Mesendoderm (in vitro differentiated cells): Measurements from ENCODE around the gene MAMDC4.

Experiments
- DNase-seq: peaks from one replicate; pipeline ENCODE4 v3.0.0; 2013
- H2AK5ac ChIP-seq: 2 replicates; pipeline ENCODE4 v1.6.1; 2013; ENCODE audit warnings: low read length, inconsistent platforms
- H2BK120ac ChIP-seq: 2 replicates; pipeline ENCODE4 v1.6.1; 2013; ENCODE audit warnings: low read depth, mild to moderate bottlenecking, low read length, moderate library complexity, mixed read lengths
- H2BK15ac ChIP-seq: replicated peaks from 2 replicates; pipeline ENCODE4 v1.6.1; 2013; ENCODE audit warnings: low read depth, mild to moderate bottlenecking, moderate library complexity
- H2BK5ac ChIP-seq: 2 replicates; pipeline ENCODE4 v1.6.1; 2013; ENCODE audit warnings: low read length, inconsistent platforms
- H3K18ac ChIP-seq: 2 replicates; pipeline ENCODE4 v1.6.1; 2013; ENCODE audit warnings: mild to moderate bottlenecking, low read length, mixed read lengths
- H3K23ac ChIP-seq: one replicate; pipeline ENCODE4 v1.6.1; 2013; ENCODE audit warnings: low read length
- H3K27ac ChIP-seq: 2 replicates; pipeline ENCODE4 v1.5.1; 2013; ENCODE audit warnings: low read depth, mild to moderate bottlenecking, inconsistent platforms, low read length, moderate library complexity
- H3K27me3 ChIP-seq: 2 replicates; pipeline ENCODE4 v1.6.1; 2013; ENCODE audit warnings: low read length, control low read depth, mild to moderate bottlenecking, inconsistent platforms; ENCODE audit not compliant: insufficient read depth, poor library complexity
- H3K36me3 ChIP-seq: 2 replicates; pipeline ENCODE4 v1.6.1; 2013; ENCODE audit warnings: low read length, inconsistent platforms; ENCODE audit not compliant: control insufficient read depth, insufficient read depth
- H3K4ac ChIP-seq: one replicate; pipeline ENCODE4 v1.6.1; 2013; ENCODE audit warnings: low read depth, mild to moderate bottlenecking, low read length, moderate library complexity
- H3K4me1 ChIP-seq: 2 replicates; pipeline ENCODE4 v1.6.1; 2013; ENCODE audit warnings: low read depth, low read length, inconsistent platforms; ENCODE audit not compliant: control insufficient read depth
- H3K4me2 ChIP-seq: 2 replicates; pipeline ENCODE4 v1.6.1; 2013; ENCODE audit warnings: low read length
- H3K4me3 ChIP-seq: 2 replicates; pipeline ENCODE4 v1.5.1; 2013; ENCODE audit warnings: mild to moderate bottlenecking, low read length
- H3K56ac ChIP-seq: one replicate; pipeline ENCODE4 v1.6.1; 2013; ENCODE audit warnings: low read length
- H3K79me1 ChIP-seq: 2 replicates; pipeline ENCODE4 v1.6.1; 2013; ENCODE audit warnings: low read length, inconsistent platforms
- H3K79me2 ChIP-seq: 2 replicates; pipeline ENCODE4 v1.6.1; 2013; ENCODE audit warnings: mild to moderate bottlenecking, low read length; ENCODE audit not compliant: control insufficient read depth, insufficient read depth
- H3K9ac ChIP-seq: 2 replicates; pipeline ENCODE4 v1.6.1; 2013; ENCODE audit warnings: low read length, inconsistent platforms
- H4K5ac ChIP-seq: one replicate; pipeline ENCODE4 v1.6.1; 2013; ENCODE audit warnings: low read length
- H4K8ac ChIP-seq: one replicate; pipeline ENCODE4 v1.6.1; 2013; ENCODE audit warnings: low read depth, mild to moderate bottlenecking, control low read depth, low read length, moderate library complexity
- WGBS: extraction: QIAGEN DNeasy Blood & Tissue Kit; methylation state at CpG from one replicate; pipeline ENCODE4 v1.1.7; 2013; ENCODE audit warnings: low lambda C conversion rate, missing lambda C conversion rate; ENCODE audit not compliant: insufficient coverage; ENCODE audit errors: extremely low coverage; 5-methylcytosine and 5-hydroxymethylcytosine counted together

The MAMDC4 gene

DNA sequence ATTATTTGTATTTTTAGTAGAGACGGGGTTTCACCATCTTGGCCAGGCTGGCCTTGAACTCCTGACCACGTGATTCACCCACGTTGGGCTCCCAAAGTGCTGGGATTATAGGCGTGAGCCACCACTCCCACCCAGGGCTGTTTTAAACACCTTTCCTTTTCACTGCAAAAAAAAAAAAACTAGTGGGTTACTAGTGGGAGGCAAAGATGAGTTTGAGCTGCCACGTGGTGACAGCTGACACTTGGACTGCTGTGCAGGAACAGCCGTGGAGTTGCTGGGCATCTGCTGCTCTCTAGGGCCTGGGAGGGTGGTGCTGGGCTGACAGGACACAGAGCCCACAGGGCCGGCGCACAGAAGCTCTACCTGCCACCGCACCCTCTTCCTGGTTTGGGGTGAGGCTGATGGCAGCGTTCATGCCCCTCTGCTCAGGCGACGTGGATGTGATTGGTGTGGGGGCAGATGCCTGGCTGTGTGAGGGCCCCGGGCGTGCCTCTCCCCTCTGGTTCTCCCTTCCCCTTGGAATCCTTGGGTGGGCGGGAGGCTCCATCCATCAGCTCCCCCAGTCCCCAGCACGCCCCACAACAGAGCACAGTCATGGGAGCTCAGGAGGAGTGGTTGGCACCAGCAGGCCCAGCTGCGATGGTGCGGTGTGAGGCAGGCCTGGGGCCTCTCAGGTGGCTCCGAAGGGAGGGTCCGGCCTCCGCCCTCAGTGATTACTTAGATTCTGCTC, 27.5 kb upstream of the MAMDC4 start:
- H3K4me3 ChIP-seq: no peak overlapping the region

DNA sequence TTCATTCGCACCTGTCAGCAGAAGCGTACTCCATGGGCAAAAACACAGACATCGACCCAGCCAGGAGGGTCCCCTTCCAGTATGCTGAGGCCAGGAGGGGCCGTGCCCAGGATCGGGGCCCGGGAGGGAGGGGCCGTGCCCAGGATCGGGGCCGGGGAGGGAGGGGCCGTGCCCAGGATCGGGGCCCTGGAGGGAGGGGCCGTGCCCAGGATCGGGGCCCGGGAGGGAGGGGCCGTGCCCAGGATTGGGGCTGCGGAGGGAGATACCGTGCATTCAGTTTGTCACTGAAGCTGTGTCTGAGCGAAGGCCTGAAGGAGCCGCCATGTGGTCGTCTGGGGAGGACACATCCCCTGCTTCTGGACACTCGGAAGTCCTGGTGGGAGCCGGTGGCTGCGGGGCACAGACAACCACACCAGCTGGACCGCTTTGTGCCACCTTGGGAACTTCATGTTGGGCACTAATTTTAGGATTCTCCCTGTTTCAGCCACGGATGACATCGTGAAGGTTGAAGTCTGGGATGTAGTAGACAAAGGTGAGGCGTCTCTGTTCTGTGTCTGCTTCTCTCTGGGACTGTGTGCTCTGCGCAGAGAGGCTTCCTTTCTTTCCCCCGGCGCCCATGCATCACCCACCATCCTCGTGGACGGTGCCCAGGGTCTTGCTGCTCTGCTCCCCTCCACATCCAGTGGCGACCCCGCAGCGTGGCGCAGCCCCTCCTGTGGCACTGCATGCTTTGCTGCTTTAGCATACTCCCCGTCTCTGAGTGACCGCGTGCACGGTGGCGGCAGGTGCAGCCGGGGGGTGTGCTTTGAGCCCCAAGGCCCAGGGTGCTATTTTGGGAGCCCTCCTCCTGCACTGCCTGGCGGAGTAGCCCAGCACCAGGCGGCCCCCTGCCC, 26.6 kb upstream of the MAMDC4 start:
- no peaks in the 10 kb centered on the region for H3K27me3 ChIP-seq
- H3K79me2 ChIP-seq: peaks cover 4% of the 10 kb centered on the region
- H2AK5ac ChIP-seq: no peak overlapping the region
- no peak overlapping the region for H2BK5ac ChIP-seq
- H3K18ac ChIP-seq: no peak overlapping the region
- peaks cover 8% of the 10 kb centered on the region for H3K79me1 ChIP-seq
- no CpG with 5 or more reads among the region's 44 CpGs for WGBS
- no peak for DNase-seq
- H3K4ac ChIP-seq: no peak overlapping the region
- H4K8ac ChIP-seq: no peak overlapping the region
- no peak overlapping the region for H2BK120ac ChIP-seq
- H2BK15ac ChIP-seq: no peak overlapping the region
- no peak overlapping the region for H3K56ac ChIP-seq
- H3K23ac ChIP-seq: no peak overlapping the region
- H3K27ac ChIP-seq: no peak overlapping the region
- H3K4me2 ChIP-seq: no peak overlapping the region
- no peak overlapping the region for H4K5ac ChIP-seq
- H3K4me1 ChIP-seq: no peaks in the 10 kb centered on the region
- no peak overlapping the region for H3K4me3 ChIP-seq
- peaks cover 19% of the 10 kb centered on the region for H3K36me3 ChIP-seq
- no peak overlapping the region for H3K9ac ChIP-seq

More for the DNA sequence above, 27.5 kb upstream of the MAMDC4 start:
- no peak overlapping the region for H3K23ac ChIP-seq
- WGBS: no CpG with 5 or more reads among the region's 21 CpGs
- no peak overlapping the region for H3K27ac ChIP-seq
- no peak overlapping the region for H2BK5ac ChIP-seq
- H3K79me1 ChIP-seq: peaks cover 8% of the 10 kb centered on the region
- H4K8ac ChIP-seq: no peak overlapping the region
- H2AK5ac ChIP-seq: no peak overlapping the region
- no peak overlapping the region for H3K18ac ChIP-seq
- peaks cover 19% of the 10 kb centered on the region for H3K36me3 ChIP-seq
- no peak overlapping the region for H3K4ac ChIP-seq
- no peak overlapping the region for H2BK15ac ChIP-seq
- H2BK120ac ChIP-seq: no peak overlapping the region
- no peak overlapping the region for H3K4me2 ChIP-seq
- no peak overlapping the region for H3K9ac ChIP-seq
- H3K79me2 ChIP-seq: peaks cover 4% of the 10 kb centered on the region
- no peaks in the 10 kb centered on the region for H3K4me1 ChIP-seq
- no peaks in the 10 kb centered on the region for H3K27me3 ChIP-seq
- no peak for DNase-seq
- H3K56ac ChIP-seq: no peak overlapping the region
- H4K5ac ChIP-seq: no peak overlapping the region

GRCh38 chr9:136826188-136826541, 26.0 kb upstream of the MAMDC4 start:
- Histone ChIP-seq H3K36me3 (peaks cover 19% of the 10 kb centered on the region), H3K4me1 (no peaks in the 10 kb centered on the region)
- no CpG with 5 or more reads among the region's 17 CpGs for WGBS

GRCh38 chr9:136826703-136827582, 25.2 kb upstream of the MAMDC4 start:
- Histone ChIP-seq H2BK15ac (no peak overlapping the region), H3K18ac (no peak overlapping the region), H3K27me3 (no peaks in the 10 kb centered on the region), H3K27ac (no peak overlapping the region), H3K4me1 (no peaks in the 10 kb centered on the region), H3K4me2 (no peak overlapping the region), H3K9ac (no peak overlapping the region), H2AK5ac (no peak overlapping the region), H3K56ac (no peak overlapping the region), H4K5ac (no peak overlapping the region), H2BK5ac (no peak overlapping the region), H3K79me1 (peaks cover 5% of the 10 kb centered on the region), H2BK120ac (no peak overlapping the region), H3K4ac (no peak overlapping the region), H3K79me2 (peaks cover under 1% of the 10 kb centered on the region), H4K8ac (no peak overlapping the region), H3K36me3 (peaks cover 19% of the 10 kb centered on the region), H3K4me3 (no peak overlapping the region), H3K23ac (no peak overlapping the region)
- no CpG with 5 or more reads among the region's 24 CpGs for WGBS
- no peak for DNase-seq

More at GRCh38 chr9:136826188-136826541, 26.0 kb upstream of the MAMDC4 start:
- DNase-seq: no peak
- H3K9ac ChIP-seq: no peak overlapping the region
- H2BK15ac ChIP-seq: no peak overlapping the region
- H3K4me3 ChIP-seq: no peak overlapping the region
- no peak overlapping the region for H3K4me2 ChIP-seq
- H3K79me2 ChIP-seq: peaks cover 4% of the 10 kb centered on the region
- no peak overlapping the region for H3K4ac ChIP-seq
- no peak overlapping the region for H3K18ac ChIP-seq
- no peak overlapping the region for H3K23ac ChIP-seq
- peaks cover 8% of the 10 kb centered on the region for H3K79me1 ChIP-seq
- H2BK5ac ChIP-seq: no peak overlapping the region
- no peak overlapping the region for H3K56ac ChIP-seq
- H3K27me3 ChIP-seq: no peaks in the 10 kb centered on the region
- H2AK5ac ChIP-seq: no peak overlapping the region
- no peak overlapping the region for H3K27ac ChIP-seq
- H2BK120ac ChIP-seq: no peak overlapping the region
- H4K8ac ChIP-seq: no peak overlapping the region
- H4K5ac ChIP-seq: no peak overlapping the region

- H3K9ac ChIP-seq: no peak overlapping the region
- H2AK5ac ChIP-seq: no peak overlapping the region
- no peak overlapping the region for H3K4me3 ChIP-seq
- no peaks in the 10 kb centered on the region for H3K27me3 ChIP-seq
- H2BK120ac ChIP-seq: no peak overlapping the region
- no peak for DNase-seq
- no peaks in the 10 kb centered on the region for H3K79me2 ChIP-seq
- H4K8ac ChIP-seq: no peak overlapping the region
- no peak overlapping the region for H3K4me2 ChIP-seq
- H3K79me1 ChIP-seq: peaks cover 1% of the 10 kb centered on the region
- H3K56ac ChIP-seq: no peak overlapping the region
- peaks cover 24% of the 10 kb centered on the region for H3K36me3 ChIP-seq
- no CpG with 5 or more reads among the region's 14 CpGs for WGBS
- no peak overlapping the region for H3K4ac ChIP-seq
- no peak overlapping the region for H3K18ac ChIP-seq
- no peak overlapping the region for H2BK5ac ChIP-seq
- H2BK15ac ChIP-seq: no peak overlapping the region
- H4K5ac ChIP-seq: no peak overlapping the region
- no peaks in the 10 kb centered on the region for H3K4me1 ChIP-seq
- no peak overlapping the region for H3K27ac ChIP-seq
- H3K23ac ChIP-seq: no peak overlapping the region
These were observed 24.2 kb upstream of the MAMDC4 start for GRCh38 chr9:136827794-136828473.
